Muscle of arm (tissue), 12 donors: ENCODE results near the gene RPL27. TPM values are rescaled to one million over a fixed set of nuclear protein-coding genes. Genes with fewer than 3 reads are reported as not detected.
"Not testable (repeated sequence)": the region's sequence is repeated elsewhere in the genome, so short reads cannot be mapped to it uniquely, and the experiment has no call there.

Experiments
- DNase-seq: peaks from one replicate; pipeline ENCODE4 v3.0.0-alpha.2; 2013
- polyA plus RNA-seq, 12 donors: library from polyadenylated mRNA; unstranded; fragments of 120-200 nt; gene quantifications; one replicate each; pipeline ENCODE4 v1.2.1, GENCODE V29; 2013; ENCODE audit not compliant: insufficient read length in 12 of 12

The RPL27 gene
- polyA plus RNA-seq, 12 donors: 1,439 to 2,418 (median 2,314) TPM; not detected in 1

- peak; percentile 14 for DNase-seq
Measured at GRCh38 chr17:42980766-42981397, 17.3 kb upstream of the RPL27 start.

GRCh38 chr17:42982266-42982665 is 16.0 kb upstream of the RPL27 start:
- DNase-seq: no peak

DNA sequence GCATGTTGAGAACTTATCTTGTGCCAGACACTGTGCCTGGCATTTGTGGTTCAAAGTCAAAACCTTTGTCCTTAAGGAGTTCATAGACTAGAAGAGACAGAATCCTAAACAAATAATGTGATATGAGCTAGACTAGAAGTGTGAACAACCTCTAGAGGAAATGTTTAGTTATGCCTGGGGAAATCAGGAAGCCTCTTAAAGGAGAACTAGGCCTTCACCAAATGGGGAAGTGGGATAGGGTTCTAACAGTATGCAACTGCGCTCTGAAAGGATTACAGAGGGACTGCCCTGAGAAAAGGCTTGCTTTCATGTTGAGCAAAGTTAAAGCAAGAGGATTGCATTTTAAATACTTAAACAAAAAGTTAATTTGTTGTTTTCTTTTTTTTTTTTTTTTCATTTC is 13.0 kb upstream of the RPL27 start:
- DNase-seq: no peak

GRCh38 chr17:42989141-42989540 is 9.1 kb upstream of the RPL27 start:
- DNase-seq: no peak

DNA sequence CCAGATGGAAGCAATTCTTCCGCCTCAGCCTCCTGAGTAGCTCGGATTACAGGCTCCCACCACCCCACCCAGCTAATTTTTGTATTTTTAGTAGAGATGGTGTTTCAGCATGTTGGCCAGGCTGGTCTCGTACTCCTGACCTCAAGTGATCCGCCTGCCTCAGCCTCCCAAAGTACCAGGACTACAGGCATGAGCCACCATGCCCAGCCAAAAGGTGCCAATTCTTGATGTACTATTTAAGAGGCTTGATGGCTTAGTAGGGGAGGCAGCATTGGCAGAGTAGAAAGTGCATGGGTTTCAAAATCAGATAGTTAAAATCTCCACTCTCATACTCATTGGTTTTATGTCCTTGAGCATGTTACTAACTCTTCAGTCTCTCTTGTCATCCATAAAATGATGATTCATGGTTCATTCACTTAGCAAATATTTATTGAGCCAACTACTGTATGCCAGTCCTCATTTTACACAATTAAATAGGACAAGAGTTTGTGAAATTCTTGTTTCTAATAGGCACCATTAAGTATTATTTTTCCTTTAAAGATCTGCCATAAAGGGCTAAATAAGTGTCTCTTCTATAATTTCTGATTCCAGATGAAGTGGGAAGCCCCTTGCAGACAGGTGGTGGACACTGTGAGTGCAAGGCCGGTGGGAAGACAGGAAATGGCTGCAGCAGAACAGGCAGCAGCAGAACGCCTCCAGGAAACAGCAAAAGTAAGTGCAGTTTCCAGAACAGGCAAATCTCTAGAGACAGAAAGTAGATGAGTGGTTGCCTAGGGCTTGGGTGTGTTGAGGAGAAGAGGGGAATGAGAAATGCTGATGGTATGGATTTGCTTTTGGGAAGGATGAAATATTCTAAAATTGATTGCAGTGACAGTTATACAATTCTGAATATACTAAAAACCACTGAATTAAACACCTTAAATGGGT is 8.2 kb upstream of the RPL27 start:
- no peak for DNase-seq

DNA sequence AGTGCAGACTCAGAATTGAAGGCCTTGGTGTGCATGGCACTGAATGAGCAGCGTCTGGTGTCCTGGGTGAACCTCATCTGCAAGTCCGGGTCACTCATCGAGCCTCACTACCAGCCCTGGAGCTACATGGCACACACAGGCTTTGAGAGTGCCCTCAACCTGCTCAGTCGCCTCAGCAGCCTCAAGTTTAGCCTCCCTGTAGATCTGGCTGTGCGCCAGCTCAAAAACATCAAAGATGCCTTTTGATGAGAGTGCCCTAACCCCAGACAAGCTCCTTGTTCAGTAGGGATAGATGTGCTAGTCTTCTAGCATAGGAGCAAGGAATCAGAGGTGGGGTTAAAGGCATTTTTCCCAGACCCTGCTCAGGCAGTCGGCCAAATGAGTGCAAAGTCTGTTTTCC is 6.7 kb upstream of the RPL27 start:
- no peak for DNase-seq

DNA sequence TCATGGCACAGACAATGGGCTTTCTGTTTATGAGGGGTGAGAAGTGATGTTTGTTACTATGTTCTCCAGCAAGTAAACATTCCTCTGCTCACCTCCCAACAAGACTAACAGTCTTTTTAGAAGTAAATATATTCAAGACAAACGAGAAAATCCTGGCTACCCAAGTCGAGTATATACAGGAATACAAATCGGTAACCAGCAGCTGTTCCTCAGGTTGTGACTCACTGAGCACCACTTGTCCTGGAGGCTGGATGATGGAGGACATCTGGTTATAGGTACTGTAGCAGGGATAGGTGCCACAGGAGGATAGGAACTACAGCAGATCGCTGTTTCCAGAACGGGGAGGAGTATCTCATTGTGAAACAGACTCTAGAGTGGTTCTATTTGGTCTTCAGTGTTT is 5.3 kb upstream of the RPL27 start:
- no peak for DNase-seq

GRCh38 chr17:42993913-42994312 is 4.3 kb upstream of the RPL27 start:
- DNase-seq: not testable (repeated sequence)

GRCh38 chr17:42997390-42997983 is 732 bp upstream of the RPL27 start:
- DNase-seq: no peak

DNA sequence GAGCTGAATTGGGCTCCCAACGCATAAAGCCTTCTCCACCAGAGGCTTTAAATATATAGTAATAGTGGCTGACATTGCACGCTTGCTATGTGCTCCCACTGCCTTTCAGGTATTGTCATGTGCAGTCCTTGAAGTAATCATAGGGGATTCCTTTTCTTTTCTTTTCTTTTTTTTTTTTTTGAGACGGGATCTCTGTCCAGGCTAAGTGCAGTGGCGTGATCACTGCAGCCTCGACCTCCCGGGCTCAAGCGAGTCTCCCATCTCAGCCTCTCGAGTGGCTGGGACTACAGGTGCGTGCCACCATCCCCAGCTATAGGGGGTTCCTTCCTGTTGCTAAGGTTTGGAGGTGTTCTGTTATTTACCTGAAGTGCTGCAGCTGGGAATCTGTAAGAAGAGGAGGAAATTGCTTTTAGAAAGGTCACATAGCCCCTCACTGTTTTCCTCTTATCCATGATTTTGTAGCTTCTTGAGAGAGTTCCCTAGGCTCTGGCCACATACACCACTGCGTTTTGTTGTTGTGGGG is 845 bp downstream of the RPL27 start:
- DNase-seq: no peak

- DNase-seq: not testable (repeated sequence)
Measured at GRCh38 chr17:43000894-43001293, 2.7 kb downstream of the RPL27 start.

DNA sequence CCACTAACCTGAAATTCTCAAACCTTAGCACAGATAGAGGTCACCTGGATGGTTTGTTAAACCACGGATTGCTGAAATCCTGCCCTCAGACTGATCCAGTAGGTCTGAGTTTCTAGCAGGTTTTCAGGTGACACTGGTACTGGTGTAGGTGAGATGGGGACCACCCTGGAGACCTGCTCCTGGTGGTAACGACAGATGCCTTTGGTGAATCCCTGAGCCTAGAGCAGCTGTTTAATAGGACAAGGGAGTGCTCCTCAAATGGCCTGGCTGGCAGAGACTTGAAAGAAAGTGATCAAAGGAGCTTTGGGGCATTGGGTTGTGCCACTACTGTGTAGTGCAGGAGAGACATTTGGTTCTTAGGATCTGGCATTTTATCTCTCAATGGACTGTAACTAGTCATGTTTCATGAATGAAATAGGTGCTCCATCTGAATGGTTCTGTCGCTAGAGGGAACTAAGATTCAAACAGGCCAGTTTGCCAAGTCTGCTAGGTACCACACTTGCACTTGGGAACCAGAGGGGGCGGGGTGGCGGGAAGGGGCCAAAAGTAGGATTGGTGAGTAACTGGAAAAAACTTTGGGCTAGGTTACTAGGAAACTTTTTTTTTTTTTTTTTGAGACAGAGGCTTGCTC is 5.4 kb downstream of the RPL27 start:
- DNase-seq: no peak

DNA sequence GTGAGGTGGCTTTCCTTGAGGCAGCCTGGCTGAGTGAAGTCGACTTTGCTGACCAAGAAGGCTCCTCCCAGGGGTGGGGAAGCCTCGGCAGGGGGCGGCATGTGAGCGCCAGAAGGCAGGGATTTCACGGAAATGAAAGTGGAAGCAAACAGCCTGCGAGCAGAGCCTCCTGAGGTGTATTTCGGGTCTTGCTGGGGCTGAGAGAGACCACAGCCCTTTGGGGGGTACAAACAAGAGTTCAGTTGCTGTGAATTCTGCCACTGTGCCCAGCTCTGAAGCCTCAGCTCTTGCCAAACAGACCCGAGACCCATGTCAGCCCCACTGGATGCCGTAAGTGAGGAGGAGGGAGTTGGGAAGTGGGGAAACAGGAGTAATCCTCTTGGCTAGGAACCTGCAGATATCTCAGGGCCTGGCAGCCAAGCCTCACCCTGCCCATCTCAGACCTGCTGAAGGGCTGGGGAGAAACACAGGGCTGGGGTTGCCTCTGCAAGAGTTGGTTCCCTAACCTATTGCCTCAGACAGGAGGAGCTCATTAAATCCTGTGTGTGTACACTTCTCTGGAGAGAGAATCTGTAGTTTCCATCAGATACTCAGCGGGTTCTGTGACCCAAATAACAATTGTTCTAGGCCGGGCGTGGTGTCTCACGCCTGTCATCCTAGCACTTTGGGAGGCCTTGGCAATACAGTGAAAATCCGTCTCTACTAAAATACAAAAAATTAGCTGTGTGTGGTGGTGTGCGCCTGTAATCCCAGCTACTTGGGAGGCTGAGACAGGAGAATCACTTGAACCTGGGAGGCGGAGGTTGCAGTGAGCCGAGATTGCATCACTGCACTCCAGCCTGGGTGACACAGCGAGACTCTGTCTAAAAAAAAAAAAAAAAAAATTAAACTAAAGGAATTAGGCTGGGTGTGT is 8.7 kb downstream of the RPL27 start, which contains the start of gene IFI35:
IFI35 (plus strand) TSS at position 146 of the 913 bp plus-strand sequence; CDS start at position 310, 164 bp downstream.
- peak; percentile 84 for DNase-seq

DNA sequence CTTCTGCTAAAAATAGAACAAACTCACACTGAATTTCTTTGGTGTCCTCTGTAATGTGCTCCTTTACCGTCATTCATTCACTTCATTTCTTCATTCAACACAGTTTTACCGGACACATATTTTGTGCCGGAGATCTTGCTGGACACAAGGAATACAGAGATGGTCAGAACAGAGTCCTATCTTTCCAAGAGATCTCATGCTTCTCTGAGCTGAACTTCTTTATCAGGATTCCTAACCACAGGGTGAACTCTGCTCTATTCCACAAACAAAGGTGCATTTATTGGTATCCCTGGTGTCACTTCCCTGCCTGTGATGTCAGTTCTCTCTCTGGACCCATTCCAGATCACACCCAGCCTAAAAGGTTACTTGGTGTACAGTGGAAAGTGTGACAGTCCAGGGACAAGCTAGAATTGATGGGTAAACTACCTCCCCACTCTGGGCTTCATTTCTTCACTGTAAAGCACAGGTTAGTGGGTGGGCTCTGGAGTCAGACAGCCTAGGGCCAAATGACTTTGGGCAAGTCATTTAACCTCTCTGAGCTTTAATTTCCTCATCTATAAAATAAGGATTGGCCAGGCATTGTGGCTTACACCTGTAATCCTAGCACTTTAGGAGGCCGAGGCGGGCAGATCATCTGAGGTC is 12.6 kb downstream of the RPL27 start:
- DNase-seq: no peak

DNA sequence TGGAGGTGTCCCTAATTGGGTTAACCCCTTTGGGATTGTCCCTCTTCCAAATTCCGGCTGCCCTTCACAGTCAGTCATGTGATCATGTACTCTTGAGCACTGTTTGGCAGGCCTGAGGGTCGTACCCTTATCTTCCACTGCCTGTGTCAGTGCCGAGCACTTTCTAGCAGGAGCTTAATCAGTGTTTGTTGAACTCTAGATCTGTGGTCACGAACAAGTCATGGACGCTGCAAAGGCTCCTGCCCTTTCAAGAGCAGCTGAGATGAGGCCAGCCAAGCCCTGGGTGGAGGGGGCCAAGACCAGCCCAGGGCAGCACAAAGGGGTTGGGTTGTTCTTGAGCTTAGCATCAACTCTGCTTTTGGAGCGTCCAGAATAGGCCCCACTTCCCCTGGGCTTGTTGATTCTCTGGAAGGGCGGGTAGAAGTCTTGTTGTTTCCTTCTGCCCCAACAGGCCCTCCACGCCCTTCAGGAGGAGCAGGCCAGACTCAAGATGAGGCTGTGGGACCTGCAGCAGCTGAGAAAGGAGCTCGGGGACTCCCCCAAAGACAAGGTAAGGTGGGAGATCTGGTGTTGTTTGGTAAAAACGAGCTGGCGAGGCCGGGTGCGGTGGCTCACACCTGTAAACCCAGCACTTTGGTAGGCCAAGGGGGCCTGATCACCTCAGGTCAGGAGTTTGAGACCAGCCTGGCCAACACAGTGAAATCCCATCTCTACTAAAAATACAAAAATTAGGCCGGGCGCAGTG is 13.7 kb downstream of the RPL27 start:
- no peak for DNase-seq

DNA sequence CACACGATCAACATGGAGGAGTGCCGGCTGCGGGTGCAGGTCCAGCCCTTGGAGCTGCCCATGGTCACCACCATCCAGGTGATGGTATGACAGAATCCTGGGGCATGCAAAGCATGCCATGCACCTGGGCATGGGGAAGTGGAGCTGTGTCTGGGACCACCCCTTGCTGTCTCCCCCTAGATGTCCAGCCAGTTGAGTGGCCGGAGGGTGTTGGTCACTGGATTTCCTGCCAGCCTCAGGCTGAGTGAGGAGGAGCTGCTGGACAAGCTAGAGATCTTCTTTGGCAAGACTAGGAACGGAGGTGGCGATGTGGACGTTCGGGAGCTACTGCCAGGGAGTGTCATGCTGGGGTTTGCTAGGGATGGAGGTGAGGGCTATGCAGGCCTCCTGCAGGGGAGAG is 15.1 kb downstream of the RPL27 start:
- no peak for DNase-seq

GRCh38 chr17:43014020-43014648 is 15.9 kb downstream of the RPL27 start:
- no peak for DNase-seq

- no peak for DNase-seq
Measured at GRCh38 chr17:43014649-43015542, 16.7 kb downstream of the RPL27 start.
